H1 (cell line): Measurements from ENCODE around the gene CSNK1G2. TPM values are rescaled to one million over a fixed set of nuclear protein-coding genes. Genes with fewer than 3 reads are reported as not detected.

Experiments
- CTCF ChIA-PET: fragments of 300-600 bp; sonication (Branson Sonifier 250); formaldehyde crosslinking; loops from one replicate; lab custom pipeline; 2021; ENCODE audit not compliant: partially characterized antibody; lab: Charles Lee
- POLR2A ChIA-PET: fragments of 300-600 bp; sonication (Branson Sonifier 250); formaldehyde crosslinking; loops from one replicate; lab custom pipeline; 2021; ENCODE audit warnings: inconsistent platforms; ENCODE audit not compliant: partially characterized antibody; lab: Charles Lee
- DNase-seq, 2 experiments: peaks; one replicate each; pipeline versions ENCODE4 v3.0.0 to v3.0.0-alpha.2; 2010 to 2022; ENCODE audit warnings: low spot score in 2 of 2, low read depth in 1 of 2, mixed read lengths in 1 of 2
- FAIRE-seq: peaks from 2 replicates; lab custom pipeline; 2011; peaks lifted over from hg19 to GRCh38; lab: Jason Lieb, UNC
- H2AFZ ChIP-seq: 2 replicates; pipeline ENCODE4 v1.8.1; 2012; ENCODE audit warnings: low read length, inconsistent platforms
- H2AK5ac ChIP-seq: 2 replicates; pipeline ENCODE4 v1.6.1; 2013; ENCODE audit warnings: low read depth, low read length
- H2BK120ac ChIP-seq: replicated peaks from 2 replicates; pipeline ENCODE3; 2013; ENCODE audit warnings: low read depth, low read length, inconsistent platforms
- H2BK12ac ChIP-seq: 2 replicates; pipeline ENCODE4 v1.6.1; 2013; ENCODE audit warnings: low read depth, low read length
- H2BK15ac ChIP-seq: 2 replicates; pipeline ENCODE4 v1.6.1; 2013; ENCODE audit warnings: low read length
- H2BK20ac ChIP-seq: 2 replicates; pipeline ENCODE4 v1.6.1; 2013; ENCODE audit warnings: low read length
- H2BK5ac ChIP-seq: 2 replicates; pipeline ENCODE4 v1.6.1; 2013; ENCODE audit warnings: low read depth, low read length
- H3K14ac ChIP-seq: 2 replicates; pipeline ENCODE4 v1.6.1; 2013; ENCODE audit warnings: inconsistent platforms; ENCODE audit not compliant: insufficient read length
- H3K18ac ChIP-seq: 2 replicates; pipeline ENCODE4 v1.6.1; 2013; ENCODE audit warnings: low read length; ENCODE audit errors: extremely low read depth
- H3K23ac ChIP-seq: 2 replicates; pipeline ENCODE4 v1.6.1; 2013; ENCODE audit warnings: inconsistent platforms; ENCODE audit not compliant: insufficient read length
- H3K23me2 ChIP-seq: 2 replicates; pipeline ENCODE4 v1.6.1; 2013; ENCODE audit warnings: low read depth, low read length
- H3K27ac ChIP-seq: 2 replicates; pipeline ENCODE4 v1.6.1; 2011; ENCODE audit warnings: low read depth, low read length, inconsistent platforms
- H3K27me3 ChIP-seq, 4 experiments: replicated peaks in 1 of 4; 1 replicate in 1 of 4; 2 replicates in 3 of 4; pipeline versions ENCODE4 v1.6.1 to v1.8.1; 2011 to 2013; ENCODE audit warnings: low read length in 3 of 4, mild to moderate bottlenecking in 3 of 4, inconsistent platforms in 2 of 4, mixed read lengths in 2 of 4, moderate library complexity in 1 of 4; ENCODE audit not compliant: control insufficient read depth in 3 of 4, insufficient read depth in 3 of 4; ENCODE audit errors: extremely low read depth in 1 of 4
- H3K36me3 ChIP-seq, 4 experiments: 2 replicates each; pipeline versions ENCODE4 v1.6.1 to v1.8.1; 2011 to 2013; ENCODE audit warnings: mild to moderate bottlenecking in 4 of 4, low read length in 3 of 4, moderate library complexity in 2 of 4, control low read depth in 1 of 4, inconsistent platforms in 1 of 4; ENCODE audit not compliant: insufficient read depth in 4 of 4, control insufficient read depth in 2 of 4
- H3K4ac ChIP-seq: replicated peaks from 2 replicates; pipeline ENCODE3; 2013; ENCODE audit warnings: low read length, low read depth, mixed read lengths, inconsistent platforms; ENCODE audit not compliant: insufficient read length
- H3K4me1 ChIP-seq, 4 experiments: replicated peaks in 1 of 4; 1 replicate in 1 of 4; 2 replicates in 3 of 4; pipeline versions ENCODE4 v1.6.1 to v1.8.1; 2011 to 2013; ENCODE audit warnings: low read length in 3 of 4, inconsistent platforms in 2 of 4, mixed read lengths in 1 of 4; ENCODE audit not compliant: insufficient read depth in 4 of 4, control insufficient read depth in 3 of 4
- H3K4me2 ChIP-seq, 2 experiments: 2 replicates each; pipeline versions ENCODE4 v1.6.1 to v1.8.1; 2011 to 2013; ENCODE audit warnings: low read depth in 2 of 2, low read length in 2 of 2, control low read depth in 1 of 2, inconsistent platforms in 1 of 2, mild to moderate bottlenecking in 1 of 2; ENCODE audit not compliant: insufficient read depth in 1 of 2
- H3K4me3 ChIP-seq, 4 experiments: fragments of 200-600, 300-600 bp in 1 of 4; sonication (generic), shearing (Covaris generic), sonication (Bioruptor Twin) in 1 of 4; 2 replicates each; pipeline versions ENCODE4 v1.5.1 to v1.8.1; 2011 to 2016; ENCODE audit warnings: low read length in 4 of 4, low read depth in 3 of 4, control low read depth in 2 of 4, inconsistent platforms in 2 of 4, mild to moderate bottlenecking in 2 of 4, mixed read lengths in 1 of 4, moderate library complexity in 1 of 4; ENCODE audit not compliant: insufficient read depth in 2 of 4; ENCODE audit errors: extremely low read depth in 1 of 4
- H3K56ac ChIP-seq: replicated peaks from 2 replicates; pipeline ENCODE3; 2013; ENCODE audit warnings: low read depth, mild to moderate bottlenecking, mixed read lengths, low read length, inconsistent platforms; ENCODE audit not compliant: insufficient read length
- H3K79me1 ChIP-seq: 2 replicates; pipeline ENCODE4 v1.6.1; 2013; ENCODE audit warnings: low read depth, low read length, control low read depth
- H3K79me2 ChIP-seq, 2 experiments: 2 replicates each; pipeline versions ENCODE4 v1.6.1 to v1.8.1; 2012 to 2013; ENCODE audit warnings: low read length in 2 of 2, mild to moderate bottlenecking in 2 of 2, inconsistent platforms in 1 of 2; ENCODE audit not compliant: insufficient read depth in 2 of 2, control insufficient read depth in 1 of 2
- H3K9ac ChIP-seq, 4 experiments: replicated peaks in 1 of 4; 1 replicate in 1 of 4; 2 replicates in 3 of 4; pipeline versions ENCODE4 v1.6.1 to v1.8.1; 2011 to 2013; ENCODE audit warnings: low read depth in 3 of 4, low read length in 3 of 4, control low read depth in 2 of 4, mild to moderate bottlenecking in 2 of 4, moderate library complexity in 2 of 4, inconsistent platforms in 1 of 4; ENCODE audit errors: extremely low read depth in 1 of 4
- H3K9me3 ChIP-seq, 2 experiments: 2 replicates each; pipeline versions ENCODE4 v1.6.1 to v1.8.1; 2012 to 2013; ENCODE audit warnings: mild to moderate bottlenecking in 2 of 2, moderate library complexity in 2 of 2, control low read depth in 1 of 2, inconsistent platforms in 1 of 2, low read depth in 1 of 2, low read length in 1 of 2, mixed read lengths in 1 of 2; ENCODE audit not compliant: insufficient read depth in 2 of 2
- H4K20me1 ChIP-seq, 2 experiments: replicated peaks in 1 of 2; 2 replicates each; pipeline versions ENCODE3 to v1.8.1; 2011 to 2013; ENCODE audit warnings: inconsistent platforms in 2 of 2, low read length in 2 of 2, mild to moderate bottlenecking in 1 of 2; ENCODE audit not compliant: insufficient read depth in 2 of 2, control insufficient read depth in 1 of 2
- H4K5ac ChIP-seq: 2 replicates; pipeline ENCODE4 v1.6.1; 2013; ENCODE audit warnings: low read length, low read depth, mixed read lengths, inconsistent platforms; ENCODE audit not compliant: insufficient read length
- H4K8ac ChIP-seq: 2 replicates; pipeline ENCODE4 v1.8.0; 2013; ENCODE audit warnings: mild to moderate bottlenecking, moderate library complexity, low read length, inconsistent platforms; ENCODE audit not compliant: insufficient read depth; ENCODE audit errors: extremely low read depth
- H4K91ac ChIP-seq: replicated peaks from 2 replicates; pipeline ENCODE3; 2013; ENCODE audit warnings: low read length, mixed read lengths, inconsistent platforms; ENCODE audit not compliant: insufficient read length
- E2F6 ChIP-seq: IDR thresholded peaks from 2 replicates; pipeline ENCODE4 v1.6.1; 2012; ENCODE audit warnings: inconsistent platforms
- JUND ChIP-seq: IDR thresholded peaks from 2 replicates; pipeline ENCODE4 v1.6.1; 2011; ENCODE audit warnings: mild to moderate bottlenecking, improper control_type of control experiment, low read length
- RAD21 ChIP-seq, 2 experiments: IDR thresholded peaks in 1 of 2; conservative IDR thresholded peaks in 1 of 2; 2 replicates each; pipeline ENCODE4 v1.6.1; 2011; ENCODE audit warnings: low read depth in 2 of 2, low read length in 2 of 2, improper control_type of control experiment in 1 of 2, inconsistent platforms in 1 of 2, mild to moderate bottlenecking in 1 of 2, moderate library complexity in 1 of 2
- SRF ChIP-seq: IDR thresholded peaks from 2 replicates; pipeline ENCODE4 v1.6.1; 2011; ENCODE audit warnings: mild to moderate bottlenecking, low read depth, low read length, moderate library complexity
- TAF1 ChIP-seq: IDR thresholded peaks from 2 replicates; pipeline ENCODE4 v1.6.1; 2011; ENCODE audit warnings: mild to moderate bottlenecking, low read depth, low read length
- WGBS, 2 experiments: shearing (Covaris generic) in 1 of 2; methylation state at CpG; one replicate each; pipeline versions ENCODE4 v1.1.6 to v1.1.7; 2013 to 2015; ENCODE audit warnings: low lambda C conversion rate in 2 of 2, mixed read lengths in 2 of 2, inconsistent platforms in 1 of 2, low coverage in 1 of 2, missing lambda C conversion rate in 1 of 2; ENCODE audit not compliant: insufficient replicate concordance in 2 of 2, insufficient coverage in 1 of 2, insufficient read length in 1 of 2; ENCODE audit errors: extremely low coverage in 1 of 2, missing lambda C conversion rate in 1 of 2; 5-methylcytosine and 5-hydroxymethylcytosine counted together
- polyA plus RNA-seq, 7 experiments: library from polyadenylated mRNA; depleted of rRNA in 3 of 7; stranded (reverse) in 5 of 7; unstranded in 2 of 7; fragments of >200 nt in 5 of 7; fragments of 200-250 nt in 2 of 7; gene quantifications; 1 replicate in 5 of 7; 2 replicates in 1 of 7; 4 replicates in 1 of 7; pipeline versions ENCODE4 v1.2.1 to v1.2.3, GENCODE V29; 2011 to 2013; ENCODE audit warnings: missing spikeins in 2 of 7, mixed read lengths in 2 of 7
- total RNA-seq: library from RNA; stranded (reverse); fragmentation: NEBNext Ultra II Directional; extraction: Animal tissue kit (Norgen Biotek cat#: 25700); gene quantifications from 2 replicates; pipeline ENCODE4 v1.2.1, GENCODE V29; 2021

CSNK1G2 gene
- total and polyA plus RNA-seq, 2 of the 8 experiments (the other 6 are each of a cell fraction or from before 2014, with no cell fraction given) = 99.5 to 130 TPM

DNA sequence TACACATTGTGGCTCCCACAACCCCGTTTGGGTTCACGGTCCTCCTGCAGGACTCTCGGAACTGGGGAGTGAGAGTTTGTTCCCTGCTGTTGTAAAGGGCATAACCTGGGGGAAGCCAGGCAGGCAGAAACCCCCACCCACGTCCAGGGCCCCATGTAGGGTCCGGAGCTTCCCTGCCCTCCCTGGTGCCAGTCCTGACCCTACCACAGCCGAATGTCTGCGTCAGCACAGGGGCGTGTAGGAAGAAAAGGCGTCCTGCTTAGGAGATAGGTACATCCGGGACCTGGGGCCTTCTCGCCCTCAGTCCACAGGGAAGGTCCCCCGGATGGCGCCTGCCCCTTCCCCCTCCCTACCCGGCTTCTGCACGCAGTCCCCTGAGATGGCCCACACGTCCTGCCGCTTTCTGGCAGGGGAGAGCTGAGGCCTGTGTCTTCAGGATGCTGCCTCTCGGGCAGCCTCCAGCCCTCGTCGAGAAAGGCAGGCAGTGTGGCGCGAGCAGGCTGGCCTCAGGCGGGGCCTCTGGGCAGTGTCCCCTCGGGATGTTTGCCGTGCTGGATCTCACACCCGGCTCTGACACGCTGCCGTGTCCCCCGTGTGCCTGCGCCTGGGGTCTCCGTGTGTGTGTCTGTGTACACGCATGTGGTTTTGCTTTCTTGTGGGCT is 19.1 kb downstream of the CSNK1G2 start:
- Histone ChIP-seq H3K79me2 (peaks cover 6 to 65% of the 10 kb centered on the region in 2 experiments; a peak in 3 of 4 replicates), H2BK12ac (no peak overlapping the region), H4K91ac (no peak overlapping the region), H2BK20ac (no peak overlapping the region), H3K27ac (no peak overlapping the region), H3K36me3 (peaks cover 0 to 4% (median 2%) of the 10 kb centered on the region in 4 experiments; a peak in 3 of 8 replicates), H2BK120ac (no peak overlapping the region), H2BK15ac (no peak overlapping the region), H4K20me1 (peaks cover 29 to 49% of the 10 kb centered on the region in 2 experiments), H2AFZ (no peak overlapping the region), H3K4me2 (no peak overlapping the region), H3K79me1 (peaks cover 23% of the 10 kb centered on the region), H3K56ac (no peak overlapping the region), H2BK5ac (no peak overlapping the region), H3K4ac (no peak overlapping the region), H3K14ac (no peak overlapping the region), H3K4me1 (peaks cover 0 to 14% (median 9%) of the 10 kb centered on the region in 4 experiments; a peak in 5 of 7 replicates), H2AK5ac (no peak overlapping the region), H3K9ac (no peak overlapping the region; a peak in 2 of 7 replicates), H3K4me3 (no peak overlapping the region), H4K5ac (no peak overlapping the region), H3K23me2 (no peaks in the 10 kb centered on the region), H3K23ac (no peak overlapping the region), H3K27me3 (no peaks in the 10 kb centered on the region), H3K18ac (no peak overlapping the region), H3K9me3 (no peaks in the 10 kb centered on the region), H4K8ac (no peak overlapping the region)
- 94% methylated on average over 32 of the region's 32 CpGs; no CpG with 5 or more reads in 1 of the 2 experiments for WGBS, 2 experiments
- ChIA-PET POLR2A (interaction anchor here (1.4 kb wide), 1 partner anchor 15 kb away, joined by 3 read pairs; no protein-coding TSS in a partner anchor), CTCF (no interaction called here)
- TF ChIP-seq JUND (no peak), TAF1 (no peak), RAD21 (IDR thresholded peaks at IDR 0.05 in 1 of 2, conservative IDR thresholded peaks at IDR 0.05 in 1 of 2; ENCODE audit: low read depth in 2 of 2, low read length in 2 of 2) (no peak), E2F6 (no peak), SRF (no peak)
- DNase-seq (no peak), FAIRE-seq (no peak)
